GM18508 (cell line): Measurements from ENCODE around the gene TCF20.

Experiments
- ATAC-seq: cut with Tn5 transposase; IDR thresholded peaks from one replicate; pipeline ENCODE4 v1.9.1; 2021; ENCODE audit warnings: moderate number of reproducible peaks; ENCODE audit not compliant: insufficient read depth, unreplicated experiment

The TCF20 gene

DNA sequence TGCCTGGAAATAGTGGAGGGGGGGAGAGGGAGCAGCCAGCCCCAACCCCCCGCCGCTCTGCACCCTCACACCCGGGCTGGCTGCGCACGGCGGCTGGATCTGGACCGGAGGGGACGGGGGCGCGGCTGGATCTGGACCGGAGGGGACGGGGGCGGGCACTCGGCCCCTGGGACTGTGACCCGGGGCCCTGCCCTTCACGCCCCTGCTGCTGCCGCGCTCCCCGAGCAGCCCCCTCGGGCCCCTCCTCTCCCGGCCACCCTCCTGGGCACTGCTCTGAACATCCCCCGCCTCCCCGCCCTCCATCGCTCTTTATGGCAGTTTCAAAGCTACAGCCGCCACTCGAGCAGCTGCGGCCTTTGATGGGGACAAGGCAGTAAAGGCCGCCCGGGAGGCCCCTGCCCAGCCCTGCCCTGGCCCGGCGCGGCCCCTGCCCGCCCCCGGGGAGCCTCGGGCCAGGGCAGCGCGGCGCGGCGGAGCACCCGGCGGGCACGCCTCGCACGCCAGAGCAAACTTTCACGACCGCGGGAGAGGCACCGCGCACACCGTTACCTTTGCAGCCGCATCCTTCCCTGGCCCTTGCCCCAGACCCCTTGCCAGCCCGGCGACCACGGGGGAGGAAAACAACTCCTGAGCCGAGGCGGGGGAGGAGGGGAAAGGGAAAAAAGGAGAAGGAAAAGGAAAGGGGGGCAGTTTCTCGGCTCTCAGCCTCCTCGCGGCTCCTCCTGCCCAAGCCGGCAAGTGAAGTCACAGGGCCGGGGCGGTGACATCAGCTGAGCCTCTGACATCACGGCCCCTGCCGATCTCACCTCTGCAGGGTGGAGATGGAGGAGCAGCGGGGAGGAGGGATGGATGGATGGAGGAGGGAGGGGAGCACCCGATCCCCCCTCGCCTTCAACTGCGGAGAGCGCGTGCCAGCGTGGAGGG, 13.1 kb upstream of the TCF20 start:
- ATAC-seq: no peak

DNA sequence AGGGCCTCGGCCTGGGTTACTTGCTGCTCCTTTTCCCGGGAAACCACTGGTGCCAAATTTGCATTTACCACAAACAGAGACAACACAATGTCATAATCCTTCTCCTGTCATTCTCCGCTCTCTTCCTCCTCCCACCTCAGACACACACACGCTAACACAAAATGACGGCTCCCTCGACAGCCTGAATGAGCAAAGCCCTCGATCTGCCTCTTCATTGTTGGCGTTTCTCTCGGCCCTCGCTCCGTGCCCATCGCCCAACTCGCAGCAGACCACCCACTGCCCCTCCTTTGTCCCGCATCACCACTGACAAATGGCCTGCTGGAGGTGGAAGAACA, 12.5 kb upstream of the TCF20 start:
- ATAC-seq: no peak

GRCh38 chr22:42282252-42282942, 11.9 kb upstream of the TCF20 start:
- ATAC-seq: no peak

GRCh38 chr22:42281706-42282251, 11.3 kb upstream of the TCF20 start:
- no peak for ATAC-seq

- no peak for ATAC-seq
Measured at GRCh38 chr22:42281284-42281683, 10.8 kb upstream of the TCF20 start.

DNA sequence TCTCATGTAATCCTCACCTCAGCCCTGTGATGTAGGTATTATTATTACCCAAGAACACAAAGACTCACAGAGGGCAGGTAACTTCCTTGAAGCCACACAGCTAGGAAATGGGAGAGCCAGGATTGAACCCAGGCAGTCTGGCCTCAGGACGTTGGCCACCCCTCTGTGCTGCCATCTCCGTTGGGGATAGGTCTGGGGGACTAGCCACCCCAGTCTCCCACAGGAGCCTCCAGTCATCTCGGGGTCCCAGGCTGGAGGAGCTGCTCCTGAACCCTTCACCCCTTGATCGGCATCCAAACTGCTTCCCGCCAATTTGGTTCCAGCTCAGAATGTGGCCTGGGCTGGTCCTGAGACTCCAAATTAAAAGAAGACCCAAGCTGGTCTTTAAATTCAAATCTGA, 10.4 kb upstream of the TCF20 start:
- no peak for ATAC-seq

DNA sequence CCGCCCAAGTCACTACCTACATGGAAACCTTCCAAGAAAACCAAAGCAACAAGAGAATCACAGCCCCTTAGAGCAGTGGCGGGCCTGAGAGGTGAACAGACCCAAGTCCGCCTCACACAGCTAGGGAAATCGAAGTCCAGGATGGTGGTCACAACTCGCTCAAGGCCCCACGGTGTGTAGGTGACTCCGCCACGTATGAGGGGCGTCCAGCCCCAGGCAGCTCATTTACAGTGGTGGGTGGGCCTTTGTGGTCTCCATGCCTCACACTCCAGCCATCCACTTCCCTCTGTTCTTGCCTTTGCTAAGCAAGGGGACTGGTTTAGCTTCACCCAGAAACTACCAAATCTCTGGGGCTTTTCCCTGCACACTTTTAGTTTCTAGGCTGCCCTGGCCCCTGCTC, 9.7 kb upstream of the TCF20 start:
- ATAC-seq: no peak

- ATAC-seq: no peak
Measured at GRCh38 chr22:42279425-42280020, 9.1 kb upstream of the TCF20 start.

- no peak for ATAC-seq
Measured at GRCh38 chr22:42277988-42278776, 7.7 kb upstream of the TCF20 start.

- no peak for ATAC-seq
Measured at GRCh38 chr22:42277232-42277753, 6.8 kb upstream of the TCF20 start.

GRCh38 chr22:42275970-42276369, 5.5 kb upstream of the TCF20 start:
- no peak for ATAC-seq

DNA sequence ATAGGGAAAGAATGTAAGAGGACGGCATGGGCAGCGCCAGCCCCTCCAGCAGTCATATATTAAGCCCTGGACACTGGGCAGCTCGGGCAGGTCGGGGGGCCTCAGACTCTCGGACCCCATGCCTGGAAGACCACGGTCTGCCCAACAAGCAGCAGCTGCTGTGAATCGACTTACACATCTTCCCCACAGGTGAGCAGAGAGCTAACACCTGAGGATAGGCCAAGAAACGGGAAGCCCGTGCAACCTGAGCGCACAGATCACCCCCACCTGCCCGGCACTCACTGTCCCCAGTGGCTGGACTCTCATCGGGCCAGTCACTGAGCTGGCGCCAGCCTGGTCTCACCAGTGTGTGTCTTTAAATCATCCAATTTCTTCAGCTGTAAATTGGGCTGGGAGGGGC, 4.7 kb upstream of the TCF20 start:
- ATAC-seq: no peak

GRCh38 chr22:42273855-42274451, 3.5 kb upstream of the TCF20 start:
- no peak for ATAC-seq

GRCh38 chr22:42272431-42272999, 2.1 kb upstream of the TCF20 start:
- no peak for ATAC-seq

DNA sequence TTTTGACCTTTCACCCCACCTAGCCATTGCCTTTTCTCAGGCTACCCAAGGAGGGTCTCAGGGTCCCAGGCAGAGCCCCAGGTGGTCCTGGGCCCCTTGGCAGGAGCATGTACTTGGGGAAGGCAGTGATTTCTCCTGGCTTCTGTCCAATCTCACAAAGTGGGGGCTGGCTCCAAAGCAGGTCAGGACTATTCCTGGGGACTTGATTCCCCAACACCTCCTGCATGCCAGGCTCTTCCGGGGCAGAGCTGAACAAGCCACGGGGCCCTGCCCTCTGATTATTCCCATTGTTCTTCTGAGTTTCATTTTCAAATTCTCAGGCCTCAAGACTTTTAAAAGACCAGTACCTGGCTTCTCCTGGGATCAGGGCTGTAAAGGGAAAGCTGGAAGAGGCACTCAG, 1.5 kb upstream of the TCF20 start:
- ATAC-seq: no peak

DNA sequence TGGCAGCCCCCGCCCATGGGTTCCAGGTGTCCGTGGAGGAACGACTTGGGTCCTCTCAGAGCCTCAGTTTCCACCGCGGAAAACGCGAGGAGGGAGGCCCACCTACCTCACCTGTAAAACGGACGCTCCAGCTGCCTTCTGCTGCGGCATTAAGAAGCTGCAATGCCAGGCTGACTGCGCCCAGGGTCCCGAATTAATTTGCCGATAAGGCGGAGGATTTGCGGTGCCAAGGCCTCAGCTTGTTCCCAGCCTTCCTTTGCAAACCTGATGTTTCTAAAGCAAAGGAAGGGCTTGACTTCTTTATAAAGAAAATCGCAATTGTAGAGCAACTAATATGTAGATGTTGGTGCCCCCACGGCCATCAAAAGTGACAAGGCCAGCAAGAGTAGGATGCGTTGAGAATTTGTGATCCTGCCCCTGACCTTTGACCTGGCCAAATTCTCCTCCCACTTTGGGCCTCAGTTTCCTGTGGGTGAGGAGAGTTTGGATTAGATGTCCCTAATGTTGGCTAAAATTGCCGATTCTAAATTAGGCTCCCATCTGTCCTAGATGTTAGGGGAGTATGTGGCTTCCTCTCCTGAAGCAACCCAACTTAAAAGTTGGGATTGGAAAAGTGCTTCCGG, 849 bp upstream of the TCF20 start:
- no peak for ATAC-seq

GRCh38 chr22:42270176-42270509, 310 bp downstream of the TCF20 start:
- ATAC-seq: no peak

- ATAC-seq: no peak
Measured at GRCh38 chr22:42269432-42270175, 849 bp downstream of the TCF20 start.
